ENCODE measurements around the gene HECW1. TPM values are rescaled to one million over a fixed set of nuclear protein-coding genes. Genes with fewer than 3 reads are reported as not detected.

The HECW1 gene
- total RNA-seq, 2 experiments from 2014 or later, result not detected

GRCh38 chr7:43260980-43261878 is 148.8 kb downstream of the HECW1 start:
- DNase-seq, result peak; percentile 80
- Mint-ChIP-seq H3K4me3 (no peak overlapping the region), H3K27me3 (ENCODE audit: low read depth) (peaks cover 12% of the 10 kb centered on the region), H3K36me3 (ENCODE audit: low read depth) (no peaks in the 10 kb centered on the region), H3K9me3 (no peaks in the 10 kb centered on the region), H3K27ac (no peak overlapping the region), H3K4me1 (ENCODE audit: low read depth) (no peaks in the 10 kb centered on the region)
- CTCF ChIA-PET, result interaction anchor here (0.6 to 1.9 kb wide), 31 partner anchors 7 to 503 kb away, joined by 3 to 13 read pairs (median 3); partner anchors contain the start of genes MRPL32, PSMA2 and STK17A
- intact Hi-C loops (cut with micrococcal nuclease), result loop anchor here (1.0 to 5.0 kb wide), 6 partner anchors 84 to 374 kb away; no protein-coding TSS in a partner anchor

GRCh38 chr7:43265139-43265538 is 152.7 kb downstream of the HECW1 start:
- Mint-ChIP-seq H3K4me3 (no peak overlapping the region), H3K9me3 (no peaks in the 10 kb centered on the region), H3K27ac (no peak overlapping the region), H3K27me3 (ENCODE audit: low read depth) (peaks cover 17% of the 10 kb centered on the region), H3K4me1 (ENCODE audit: low read depth) (no peaks in the 10 kb centered on the region), H3K36me3 (ENCODE audit: low read depth) (no peaks in the 10 kb centered on the region)
- CTCF ChIA-PET, result interaction anchor here (1.7 kb wide), 1 partner anchor 324 kb away, joined by 4 read pairs; no protein-coding TSS in a partner anchor
- DNase-seq, result no peak
- intact Hi-C loops (cut with micrococcal nuclease), result no loop called here

GRCh38 chr7:43273939-43274719 is 161.7 kb downstream of the HECW1 start:
- Mint-ChIP-seq H3K27ac (no peak overlapping the region), H3K9me3 (peaks cover 9% of the 10 kb centered on the region)

GRCh38 chr7:43274752-43275151 is 162.3 kb downstream of the HECW1 start:
- Mint-ChIP-seq H3K9me3 (peaks cover 9% of the 10 kb centered on the region), H3K36me3 (ENCODE audit: low read depth) (no peaks in the 10 kb centered on the region), H3K4me1 (ENCODE audit: low read depth) (no peaks in the 10 kb centered on the region), H3K27me3 (ENCODE audit: low read depth) (peaks cover 7% of the 10 kb centered on the region), H3K4me3 (no peak overlapping the region), H3K27ac (no peak overlapping the region)
- CTCF ChIA-PET, result interaction anchor here (1.0 kb wide), 1 partner anchor 14 kb away, joined by 4 read pairs; no protein-coding TSS in a partner anchor
- intact Hi-C loops (cut with micrococcal nuclease), result no loop called here
- DNase-seq, result no peak

More at GRCh38 chr7:43273939-43274719, 161.7 kb downstream of the HECW1 start:
- no peak for DNase-seq
- Mint-ChIP-seq H3K4me3 (no peak overlapping the region), H3K4me1 (ENCODE audit: low read depth) (no peaks in the 10 kb centered on the region), H3K27me3 (ENCODE audit: low read depth) (peaks cover 10% of the 10 kb centered on the region), H3K36me3 (ENCODE audit: low read depth) (no peaks in the 10 kb centered on the region)
- CTCF ChIA-PET, result no interaction called here
- intact Hi-C loops (cut with micrococcal nuclease), result no loop called here

- no peak overlapping the region for H3K27ac Mint-ChIP-seq
- intact Hi-C loops (cut with micrococcal nuclease), result no loop called here
Observed at GRCh38 chr7:43276547-43276946, 164.1 kb downstream of the HECW1 start.

GRCh38 chr7:43278088-43278644 is 165.7 kb downstream of the HECW1 start:
- Mint-ChIP-seq H3K9me3 (no peaks in the 10 kb centered on the region), H3K27ac (no peak overlapping the region)
- CTCF ChIA-PET, result no interaction called here

More at GRCh38 chr7:43276547-43276946, 164.1 kb downstream of the HECW1 start:
- Mint-ChIP-seq H3K27me3 (ENCODE audit: low read depth) (no peaks in the 10 kb centered on the region), H3K36me3 (ENCODE audit: low read depth) (no peaks in the 10 kb centered on the region), H3K9me3 (peaks cover 7% of the 10 kb centered on the region), H3K4me3 (no peak overlapping the region), H3K4me1 (ENCODE audit: low read depth) (no peaks in the 10 kb centered on the region)
- CTCF ChIA-PET, result interaction anchor here (1.0 kb wide), 1 partner anchor 15 kb away, joined by 6 read pairs; no protein-coding TSS in a partner anchor
- no peak for DNase-seq

GRCh38 chr7:43281268-43281667 is 168.8 kb downstream of the HECW1 start:
- H3K27ac Mint-ChIP-seq, result no peak overlapping the region
- intact Hi-C loops (cut with micrococcal nuclease), result no loop called here
- no peak overlapping the region for H3K4me3 Mint-ChIP-seq
- no peaks in the 10 kb centered on the region for H3K9me3 Mint-ChIP-seq
- H3K4me1 Mint-ChIP-seq (ENCODE audit: low read depth), result no peaks in the 10 kb centered on the region
- DNase-seq, result no peak
- CTCF ChIA-PET, result no interaction called here
- H3K36me3 Mint-ChIP-seq (ENCODE audit: low read depth), result no peaks in the 10 kb centered on the region
- H3K27me3 Mint-ChIP-seq (ENCODE audit: low read depth), result peaks cover 4% of the 10 kb centered on the region

More at GRCh38 chr7:43278088-43278644, 165.7 kb downstream of the HECW1 start:
- intact Hi-C loops (cut with micrococcal nuclease), result no loop called here
- no peaks in the 10 kb centered on the region for H3K4me1 Mint-ChIP-seq (ENCODE audit: low read depth)
- H3K36me3 Mint-ChIP-seq (ENCODE audit: low read depth), result no peaks in the 10 kb centered on the region
- no peak overlapping the region for H3K4me3 Mint-ChIP-seq
- no peak for DNase-seq
- H3K27me3 Mint-ChIP-seq (ENCODE audit: low read depth), result peaks cover 4% of the 10 kb centered on the region

- intact Hi-C loops (cut with micrococcal nuclease), result no loop called here
- Mint-ChIP-seq H3K4me3 (no peak overlapping the region), H3K27ac (no peak overlapping the region), H3K27me3 (ENCODE audit: low read depth) (peaks cover 4% of the 10 kb centered on the region), H3K9me3 (no peaks in the 10 kb centered on the region), H3K36me3 (ENCODE audit: low read depth) (no peaks in the 10 kb centered on the region), H3K4me1 (ENCODE audit: low read depth) (no peaks in the 10 kb centered on the region)
- no peak for DNase-seq
- CTCF ChIA-PET, result no interaction called here
Observed at GRCh38 chr7:43283706-43284105, 171.3 kb downstream of the HECW1 start.

- H3K36me3 Mint-ChIP-seq (ENCODE audit: low read depth), result no peaks in the 10 kb centered on the region
- intact Hi-C loops (cut with micrococcal nuclease), result no loop called here
- H3K4me1 Mint-ChIP-seq (ENCODE audit: low read depth), result no peaks in the 10 kb centered on the region
- CTCF ChIA-PET, result no interaction called here
- peaks cover 2% of the 10 kb centered on the region for H3K27me3 Mint-ChIP-seq (ENCODE audit: low read depth)
- no peak for DNase-seq
- H3K9me3 Mint-ChIP-seq, result peaks cover 13% of the 10 kb centered on the region
- no peak overlapping the region for H3K27ac Mint-ChIP-seq
- no peak overlapping the region for H3K4me3 Mint-ChIP-seq
Observed at GRCh38 chr7:43289826-43290225, 177.4 kb downstream of the HECW1 start.

GRCh38 chr7:43290978-43291377 is 178.5 kb downstream of the HECW1 start:
- Mint-ChIP-seq H3K4me1 (ENCODE audit: low read depth) (no peaks in the 10 kb centered on the region), H3K36me3 (ENCODE audit: low read depth) (no peaks in the 10 kb centered on the region), H3K27ac (no peak overlapping the region)

GRCh38 chr7:43291789-43292188 is 179.3 kb downstream of the HECW1 start:
- Mint-ChIP-seq H3K4me1 (ENCODE audit: low read depth) (no peaks in the 10 kb centered on the region), H3K9me3 (peaks cover 13% of the 10 kb centered on the region), H3K27ac (no peak overlapping the region), H3K27me3 (ENCODE audit: low read depth) (peaks cover 2% of the 10 kb centered on the region), H3K4me3 (no peak overlapping the region), H3K36me3 (ENCODE audit: low read depth) (no peaks in the 10 kb centered on the region)
- CTCF ChIA-PET, result no interaction called here
- intact Hi-C loops (cut with micrococcal nuclease), result no loop called here
- DNase-seq, result no peak

More at GRCh38 chr7:43290978-43291377, 178.5 kb downstream of the HECW1 start:
- H3K4me3 Mint-ChIP-seq, result no peak overlapping the region
- intact Hi-C loops (cut with micrococcal nuclease), result no loop called here
- no peak for DNase-seq
- H3K27me3 Mint-ChIP-seq (ENCODE audit: low read depth), result peaks cover 2% of the 10 kb centered on the region
- CTCF ChIA-PET, result no interaction called here
- peaks cover 13% of the 10 kb centered on the region for H3K9me3 Mint-ChIP-seq

- H3K27me3 Mint-ChIP-seq (ENCODE audit: low read depth), result peaks cover 2% of the 10 kb centered on the region
- peaks cover 13% of the 10 kb centered on the region for H3K9me3 Mint-ChIP-seq
- H3K27ac Mint-ChIP-seq, result no peak overlapping the region
- H3K4me3 Mint-ChIP-seq, result no peak overlapping the region
- H3K4me1 Mint-ChIP-seq (ENCODE audit: low read depth), result no peaks in the 10 kb centered on the region
- H3K36me3 Mint-ChIP-seq (ENCODE audit: low read depth), result no peaks in the 10 kb centered on the region
- no peak for DNase-seq
- intact Hi-C loops (cut with micrococcal nuclease), result no loop called here
- CTCF ChIA-PET, result interaction anchor here (0.5 kb wide), 1 partner anchor 61 kb away, joined by 3 read pairs; no protein-coding TSS in a partner anchor
Observed at GRCh38 chr7:43292384-43292783, 179.9 kb downstream of the HECW1 start.

Data from activated naive CD4-positive, alpha-beta T cell treated with anti-CD3 and anti-CD28 coated beads for 36 hours (primary cell).